IPS-15b (cell line): ENCODE data around the gene RTP5.

Experiments
- H3K27me3 ChIP-seq: one replicate; pipeline ENCODE4 v1.6.1; 2013; ENCODE audit warnings: low read length; ENCODE audit not compliant: control insufficient read depth, insufficient read depth
- H3K36me3 ChIP-seq: one replicate; pipeline ENCODE4 v1.6.1; 2013; ENCODE audit warnings: low read length; ENCODE audit not compliant: control insufficient read depth, insufficient read depth
- H3K4me1 ChIP-seq: one replicate; pipeline ENCODE4 v1.6.1; 2013; ENCODE audit warnings: mild to moderate bottlenecking, low read length; ENCODE audit not compliant: control insufficient read depth, insufficient read depth
- H3K4me3 ChIP-seq: one replicate; pipeline ENCODE4 v1.5.1; 2013; ENCODE audit warnings: low read depth, low read length
- H3K9ac ChIP-seq: one replicate; pipeline ENCODE4 v1.6.1; 2013; ENCODE audit warnings: low read depth, mild to moderate bottlenecking, low read length
- H3K9me3 ChIP-seq: one replicate; pipeline ENCODE4 v1.6.1; 2013; ENCODE audit warnings: mild to moderate bottlenecking, low read length; ENCODE audit not compliant: control insufficient read depth, insufficient read depth

Gene RTP5

DNA sequence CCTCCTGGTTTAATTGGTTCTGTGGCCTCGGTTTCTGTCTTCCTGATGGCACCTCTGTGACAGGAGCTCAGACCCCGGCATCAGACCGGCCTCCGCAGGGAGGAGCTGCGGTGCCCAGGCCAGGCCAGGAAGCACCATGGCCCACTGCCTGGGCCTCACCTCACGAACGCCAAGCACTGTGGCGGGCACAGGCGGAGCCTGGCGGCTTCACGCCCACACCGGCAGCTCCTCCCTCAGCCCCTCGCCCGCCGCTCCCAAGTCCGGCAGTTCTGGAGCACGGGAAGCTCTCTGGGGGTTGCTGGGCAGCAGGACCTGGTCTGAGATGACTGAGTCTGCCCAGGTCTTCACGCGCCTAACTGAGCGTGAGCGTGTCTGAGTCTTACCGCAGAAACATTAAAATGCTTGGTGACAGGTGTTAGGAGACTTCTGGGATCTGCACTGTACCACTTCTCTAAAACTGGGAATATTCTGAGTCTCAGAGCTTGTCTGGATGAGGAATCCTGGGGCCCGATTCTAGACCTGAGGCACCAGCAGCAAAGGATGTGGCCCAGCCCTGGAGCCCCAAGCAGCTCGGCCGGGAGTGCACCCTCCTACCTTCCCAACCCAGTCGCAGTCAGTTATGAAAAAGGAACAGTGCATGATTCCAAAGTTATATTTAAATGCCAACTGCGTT, 21.9 kb downstream of the RTP5 start:
- no peak overlapping the region for H3K9ac ChIP-seq
- H3K4me1 ChIP-seq: no peaks in the 10 kb centered on the region
- H3K4me3 ChIP-seq: no peak overlapping the region
- H3K9me3 ChIP-seq: no peaks in the 10 kb centered on the region
- no peaks in the 10 kb centered on the region for H3K27me3 ChIP-seq
- H3K36me3 ChIP-seq: no peaks in the 10 kb centered on the region

DNA sequence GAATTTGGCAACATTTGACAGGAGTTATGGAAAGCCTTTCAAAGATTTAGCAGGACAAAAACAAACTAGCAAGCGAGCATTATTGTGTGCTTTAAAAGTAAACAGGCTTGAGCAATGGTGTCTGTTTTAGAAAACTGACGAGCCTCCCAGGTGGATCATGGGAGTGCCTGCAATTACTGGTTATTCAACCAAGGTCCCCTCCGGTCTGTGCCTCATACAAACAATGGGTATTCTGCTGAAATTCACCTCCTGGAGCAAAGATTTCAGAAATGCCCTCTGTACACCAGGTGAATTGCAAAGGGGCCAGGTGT, 22.4 kb downstream of the RTP5 start:
- Histone ChIP-seq H3K36me3 (no peaks in the 10 kb centered on the region), H3K27me3 (no peaks in the 10 kb centered on the region), H3K9ac (no peak overlapping the region), H3K4me1 (no peaks in the 10 kb centered on the region), H3K9me3 (no peaks in the 10 kb centered on the region), H3K4me3 (no peak overlapping the region)

DNA sequence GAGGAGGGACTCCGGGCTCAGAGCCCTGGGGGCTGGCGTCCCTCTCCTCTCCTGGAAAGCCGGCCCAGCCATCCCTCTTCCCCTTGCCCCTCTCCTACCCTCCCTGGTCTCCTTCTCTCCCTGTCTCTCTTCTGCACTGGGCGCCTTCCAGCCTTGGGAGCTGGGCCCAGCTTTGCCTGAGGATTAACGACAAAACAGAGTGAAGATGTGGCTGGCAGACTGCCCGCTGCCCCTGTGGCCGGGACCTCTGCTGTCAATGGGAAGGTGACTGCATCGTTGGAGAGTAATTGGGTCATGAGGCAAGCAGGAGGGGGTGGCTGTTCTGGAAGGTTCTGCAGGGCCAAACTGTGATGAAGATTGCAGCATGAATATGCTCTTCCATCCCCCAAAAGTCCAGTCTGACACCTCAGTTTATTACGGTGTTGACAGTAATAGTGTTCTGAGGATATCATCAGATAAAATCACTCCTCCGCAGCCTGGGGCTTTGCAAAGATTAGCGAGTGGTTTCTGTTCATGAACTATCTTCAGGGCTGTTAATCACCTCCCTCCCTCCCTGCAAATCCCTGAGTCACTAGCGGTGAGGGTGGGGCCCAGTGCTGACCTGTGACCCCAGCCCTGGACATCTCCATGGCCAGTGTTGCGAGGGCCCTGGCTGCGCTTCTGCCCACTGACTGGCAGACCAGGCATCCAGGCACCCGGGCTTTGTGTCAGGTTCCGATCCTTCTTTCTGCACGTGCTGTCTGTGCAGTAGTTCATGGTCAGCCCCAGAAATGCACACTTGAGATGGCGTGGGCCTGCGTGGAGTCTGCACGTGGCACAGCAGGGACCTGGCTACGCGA, 23.0 kb downstream of the RTP5 start:
- H3K4me3 ChIP-seq: no peak overlapping the region

DNA sequence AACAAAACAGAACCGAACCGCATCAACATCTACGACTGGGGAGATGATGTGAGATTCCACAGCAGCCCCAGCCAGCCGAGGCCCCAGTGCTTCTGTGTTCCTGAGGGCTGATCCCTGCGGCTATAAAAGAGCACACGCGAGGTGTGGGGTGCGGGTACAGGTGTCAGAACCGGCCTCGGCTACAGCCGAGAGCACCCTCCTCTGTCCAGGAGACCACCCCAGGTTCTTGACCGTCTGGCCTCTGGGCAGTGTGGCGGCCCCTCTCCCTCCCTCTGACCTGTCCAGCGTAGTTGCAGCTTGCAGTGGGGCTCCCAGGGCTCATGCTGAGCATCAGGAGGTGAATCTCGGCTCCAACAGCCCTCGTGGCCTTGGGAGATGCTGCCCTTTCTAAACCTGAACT, 23.7 kb downstream of the RTP5 start:
- no peaks in the 10 kb centered on the region for H3K36me3 ChIP-seq
- H3K27me3 ChIP-seq: no peaks in the 10 kb centered on the region
- no peaks in the 10 kb centered on the region for H3K9me3 ChIP-seq
- no peak overlapping the region for H3K9ac ChIP-seq
- no peak overlapping the region for H3K4me3 ChIP-seq
- H3K4me1 ChIP-seq: no peaks in the 10 kb centered on the region

More for the DNA sequence above, 23.0 kb downstream of the RTP5 start:
- Histone ChIP-seq H3K36me3 (no peaks in the 10 kb centered on the region), H3K9me3 (no peaks in the 10 kb centered on the region), H3K27me3 (no peaks in the 10 kb centered on the region), H3K4me1 (no peaks in the 10 kb centered on the region), H3K9ac (no peak overlapping the region)

DNA sequence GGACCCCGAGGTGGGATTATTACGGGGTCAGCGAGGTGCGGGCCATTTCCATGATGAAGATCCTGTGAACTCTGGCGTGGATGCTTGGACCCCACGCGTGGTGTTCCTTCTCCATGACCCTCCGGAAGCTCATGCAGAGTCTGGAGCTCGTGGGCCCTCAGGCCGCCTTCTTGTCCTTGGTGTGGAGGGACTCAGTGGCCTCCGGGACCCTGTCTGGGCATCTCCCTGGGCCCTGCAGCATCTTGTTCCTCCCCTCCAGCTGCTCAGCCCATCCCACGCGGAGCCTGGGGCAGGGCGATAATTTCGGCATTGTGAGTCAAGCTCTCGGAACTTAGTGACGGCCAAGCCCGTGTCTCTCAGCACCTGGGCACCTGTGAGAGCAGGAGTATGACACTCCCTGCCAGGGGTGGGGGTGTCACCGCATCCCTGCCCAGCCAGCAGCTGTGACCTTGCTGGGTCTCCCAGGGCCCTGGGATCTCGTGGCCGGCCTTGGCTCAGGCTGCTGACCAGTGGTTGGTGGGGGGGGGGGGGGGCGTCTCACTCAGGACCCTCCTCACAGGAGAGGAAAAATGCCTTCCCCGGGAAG, 24.6 kb downstream of the RTP5 start:
- H3K4me1 ChIP-seq: no peaks in the 10 kb centered on the region
- H3K36me3 ChIP-seq: no peaks in the 10 kb centered on the region
- H3K9me3 ChIP-seq: no peaks in the 10 kb centered on the region
- no peaks in the 10 kb centered on the region for H3K27me3 ChIP-seq
- H3K4me3 ChIP-seq: no peak overlapping the region
- no peak overlapping the region for H3K9ac ChIP-seq

DNA sequence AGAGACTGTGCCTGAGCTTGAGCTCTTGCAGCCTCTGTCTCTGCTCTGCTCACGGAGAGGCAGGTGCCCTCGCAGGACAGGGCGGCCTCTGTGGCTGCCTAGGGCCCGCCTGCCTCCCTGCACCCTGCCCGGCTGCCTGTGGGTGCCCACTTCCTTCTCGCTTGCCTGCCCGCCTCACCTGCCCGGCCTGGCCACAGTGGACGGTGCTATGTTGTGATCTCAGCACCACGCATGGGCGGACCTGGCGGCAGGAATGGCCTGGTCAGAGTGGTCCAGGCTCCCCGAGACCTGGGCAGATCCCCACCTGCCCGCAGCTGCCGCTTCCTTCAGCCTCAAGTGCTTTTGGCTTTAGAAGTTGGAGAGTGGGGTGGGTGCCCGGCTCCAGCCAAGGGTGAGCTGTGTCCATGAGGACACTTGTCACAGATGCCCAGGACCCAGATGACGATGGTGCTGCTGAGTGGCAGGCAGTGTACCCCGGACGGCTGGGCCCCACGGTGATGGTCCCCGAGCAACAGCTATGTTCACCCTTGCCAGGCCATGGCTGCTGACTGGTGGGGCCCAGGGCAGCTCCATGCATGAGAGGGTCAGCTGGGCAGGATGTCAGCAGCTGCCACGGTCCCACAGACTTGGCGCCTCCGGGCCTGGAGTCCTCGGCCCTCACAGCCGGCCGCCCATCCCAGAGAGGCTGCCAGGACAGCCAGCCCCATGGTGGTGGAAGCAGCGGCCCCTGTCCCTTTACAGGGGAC, 25.3 kb downstream of the RTP5 start:
- Histone ChIP-seq H3K36me3 (no peaks in the 10 kb centered on the region), H3K9me3 (no peaks in the 10 kb centered on the region), H3K4me1 (no peaks in the 10 kb centered on the region), H3K27me3 (no peaks in the 10 kb centered on the region), H3K4me3 (no peak overlapping the region), H3K9ac (no peak overlapping the region)

DNA sequence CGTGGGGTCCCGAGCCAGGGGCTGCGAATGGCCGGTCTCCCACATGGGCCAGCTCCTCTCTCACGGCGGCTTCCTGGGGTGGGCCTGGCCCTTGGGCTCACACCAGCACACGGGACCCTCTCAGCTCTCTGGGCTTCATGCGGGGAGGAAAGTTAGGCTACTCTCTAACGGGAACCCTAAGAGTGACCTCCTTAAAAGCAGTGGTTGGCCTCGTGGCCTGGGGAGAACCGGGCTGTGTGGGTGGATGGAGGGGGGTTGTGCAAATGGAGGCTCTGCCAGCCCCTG, 25.8 kb downstream of the RTP5 start:
- H3K27me3 ChIP-seq: no peaks in the 10 kb centered on the region
- no peaks in the 10 kb centered on the region for H3K9me3 ChIP-seq
- H3K36me3 ChIP-seq: no peaks in the 10 kb centered on the region
- no peak overlapping the region for H3K4me3 ChIP-seq
- H3K9ac ChIP-seq: no peak overlapping the region
- no peaks in the 10 kb centered on the region for H3K4me1 ChIP-seq

DNA sequence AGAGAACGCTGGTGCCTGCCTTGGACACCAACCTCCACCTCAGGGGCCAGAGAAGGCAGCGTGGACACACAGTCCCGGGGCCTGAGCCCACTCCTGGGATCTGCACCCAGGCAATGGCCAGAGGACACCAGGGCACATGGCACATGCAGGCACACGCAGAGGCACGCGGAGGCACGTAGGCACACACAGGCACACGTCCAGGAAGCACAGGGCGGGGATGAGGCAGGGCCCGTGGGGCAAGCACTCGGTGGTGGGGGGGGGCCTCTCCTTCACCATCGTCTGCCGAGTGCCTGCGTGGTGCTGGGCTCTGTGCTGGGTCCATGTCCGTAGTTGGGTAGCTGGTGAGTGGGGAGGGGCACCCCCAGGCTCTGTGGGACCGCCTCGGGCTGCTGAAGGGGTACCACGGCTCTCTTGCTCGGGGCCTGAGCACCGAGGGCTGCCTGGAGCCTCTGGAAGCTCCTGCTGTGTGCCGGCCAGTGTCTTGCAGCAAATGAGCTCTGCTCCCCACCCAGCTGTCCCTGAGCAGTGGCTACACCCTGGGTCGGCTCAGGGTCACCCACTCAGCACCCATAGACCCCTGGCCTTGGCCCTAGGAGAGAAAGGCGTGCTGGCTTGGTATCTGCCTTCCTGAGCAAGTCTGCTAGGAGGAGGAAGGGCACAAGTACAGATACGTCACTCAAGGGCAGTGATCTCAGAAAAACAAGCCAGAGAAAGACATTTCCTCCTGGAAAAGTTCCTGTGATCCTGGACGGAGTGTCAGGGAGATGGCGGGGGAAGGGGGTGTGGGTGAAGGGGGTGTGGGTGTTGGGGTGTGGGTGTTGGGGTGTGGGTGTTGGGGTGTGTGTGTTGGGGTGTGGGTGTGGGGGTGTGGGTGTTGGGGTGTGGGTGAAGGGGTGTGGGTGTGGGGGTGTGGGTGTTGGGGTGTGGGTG, 26.4 kb downstream of the RTP5 start:
- Histone ChIP-seq H3K27me3 (no peaks in the 10 kb centered on the region), H3K9ac (no peak overlapping the region), H3K4me1 (no peaks in the 10 kb centered on the region), H3K4me3 (no peak overlapping the region), H3K36me3 (no peaks in the 10 kb centered on the region), H3K9me3 (no peaks in the 10 kb centered on the region)

DNA sequence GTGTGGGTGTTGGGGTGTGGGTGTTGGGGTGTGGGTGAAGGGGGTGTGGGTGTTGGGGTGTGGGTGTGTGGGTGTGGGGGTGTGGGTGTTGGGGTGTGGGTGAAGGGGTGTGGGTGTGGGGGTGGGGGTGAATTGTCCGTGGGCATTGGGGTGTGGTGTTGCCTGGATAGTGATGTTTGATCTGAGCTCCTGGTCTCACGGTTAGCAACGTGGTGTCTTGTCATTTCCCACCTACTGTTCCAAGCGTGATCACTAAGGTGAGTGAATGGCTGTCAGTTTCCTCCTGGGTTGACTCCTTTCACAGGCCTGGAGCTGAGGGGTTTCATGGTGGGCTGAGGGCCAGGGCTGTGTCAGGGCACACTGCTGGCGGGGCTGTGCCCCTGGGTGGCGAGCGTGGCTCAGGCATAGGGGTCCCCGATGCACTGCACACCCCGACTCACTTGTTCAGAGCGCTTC, 27.2 kb downstream of the RTP5 start:
- Histone ChIP-seq H3K9me3 (no peaks in the 10 kb centered on the region), H3K36me3 (no peaks in the 10 kb centered on the region), H3K9ac (no peak overlapping the region), H3K27me3 (no peaks in the 10 kb centered on the region), H3K4me3 (no peak overlapping the region), H3K4me1 (no peaks in the 10 kb centered on the region)

DNA sequence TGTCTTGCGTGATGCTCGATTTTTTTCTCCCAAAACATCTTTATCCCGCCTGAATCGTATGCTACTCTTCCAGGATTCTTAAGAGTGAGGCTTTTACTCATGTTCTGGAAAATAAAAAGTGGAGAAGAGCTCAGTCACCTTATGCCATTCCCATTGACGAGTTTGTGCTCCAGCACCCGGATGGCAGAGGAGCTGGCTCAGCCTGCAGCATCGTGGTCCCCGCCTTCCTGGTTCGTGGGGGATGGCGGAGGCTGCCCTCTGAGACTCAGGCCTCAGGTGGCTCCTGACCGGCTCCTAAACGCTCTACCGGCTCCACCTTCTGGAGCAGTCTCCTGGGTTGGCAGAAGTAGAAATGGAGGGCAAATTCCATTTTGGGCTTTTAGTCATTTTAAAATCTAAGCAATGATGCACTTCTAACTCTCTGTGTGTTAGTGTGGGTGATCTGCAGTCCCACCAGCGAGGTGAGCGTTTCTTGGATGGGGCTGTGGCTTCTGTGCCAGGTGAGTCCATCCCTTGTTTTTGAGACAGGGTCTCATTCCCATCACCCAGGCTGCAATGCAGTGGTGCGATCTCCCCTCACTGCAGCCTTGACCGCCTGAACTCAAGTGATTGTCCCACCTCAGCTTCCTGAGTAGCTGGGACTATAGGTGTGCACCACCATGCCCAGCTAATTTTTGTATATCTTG, 27.8 kb downstream of the RTP5 start:
- no peak overlapping the region for H3K9ac ChIP-seq
- H3K36me3 ChIP-seq: no peaks in the 10 kb centered on the region
- no peak overlapping the region for H3K4me3 ChIP-seq
- no peaks in the 10 kb centered on the region for H3K27me3 ChIP-seq
- H3K4me1 ChIP-seq: no peaks in the 10 kb centered on the region
- no peaks in the 10 kb centered on the region for H3K9me3 ChIP-seq
